Gastroesophageal sphincter (tissue), 3 donors: ENCODE results near the gene CLIC3.

Experiments used
- POLR2A ChIP-seq, 2 donors: fragments of 450-650 bp; IDR thresholded peaks; one replicate each; pipeline ENCODE4 v1.6.1; 2017; ENCODE audit warnings: antibody characterized with exemption in 2 of 2, mild to moderate bottlenecking in 2 of 2, moderate library complexity in 1 of 2
- POLR2AphosphoS5 ChIP-seq: sonication (generic); formaldehyde crosslinking; IDR thresholded peaks from one replicate; pipeline ENCODE4 v1.6.1; 2017; ENCODE audit warnings: antibody characterized with exemption
- TF ChIP-seq, protein P1 (sequence below), 4 experiments: fragments of 200-600 bp in 2 of 4; fragments of 450-650 bp in 2 of 4; sonication (generic) in 1 of 4; IDR thresholded peaks; one replicate each; pipeline ENCODE4 v1.5.1; 2017 to 2019; ENCODE audit warnings: antibody characterized with exemption in 4 of 4, mild to moderate bottlenecking in 2 of 4, moderate library complexity in 2 of 4

DNA sequence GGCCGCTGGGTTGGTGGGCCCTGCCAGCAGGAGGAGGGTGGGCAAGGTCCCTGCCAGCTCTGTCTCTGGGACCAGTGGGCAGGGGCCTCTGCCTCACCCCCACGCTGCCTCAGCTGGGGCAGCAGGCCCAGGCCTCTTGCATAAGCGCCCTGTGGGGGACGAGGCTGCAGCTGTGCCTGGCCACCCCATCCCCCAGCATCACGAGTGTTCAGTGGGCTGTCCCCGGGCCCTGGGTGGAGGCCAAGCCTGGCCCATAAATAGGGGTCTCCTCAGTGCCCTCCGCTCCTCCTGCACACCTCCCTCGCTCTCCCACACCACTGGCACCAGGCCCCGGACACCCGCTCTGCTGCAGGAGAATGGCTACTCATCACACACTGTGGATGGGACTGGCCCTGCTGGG lies 19.1 kb downstream of the CLIC3 start, which contains the start of gene PTGDS:
- TF ChIP-seq POLR2A (IDR thresholded peaks at IDR 0.05) (no peak), POLR2AphosphoS5 (no peak)
- TF ChIP-seq, protein P1, sequence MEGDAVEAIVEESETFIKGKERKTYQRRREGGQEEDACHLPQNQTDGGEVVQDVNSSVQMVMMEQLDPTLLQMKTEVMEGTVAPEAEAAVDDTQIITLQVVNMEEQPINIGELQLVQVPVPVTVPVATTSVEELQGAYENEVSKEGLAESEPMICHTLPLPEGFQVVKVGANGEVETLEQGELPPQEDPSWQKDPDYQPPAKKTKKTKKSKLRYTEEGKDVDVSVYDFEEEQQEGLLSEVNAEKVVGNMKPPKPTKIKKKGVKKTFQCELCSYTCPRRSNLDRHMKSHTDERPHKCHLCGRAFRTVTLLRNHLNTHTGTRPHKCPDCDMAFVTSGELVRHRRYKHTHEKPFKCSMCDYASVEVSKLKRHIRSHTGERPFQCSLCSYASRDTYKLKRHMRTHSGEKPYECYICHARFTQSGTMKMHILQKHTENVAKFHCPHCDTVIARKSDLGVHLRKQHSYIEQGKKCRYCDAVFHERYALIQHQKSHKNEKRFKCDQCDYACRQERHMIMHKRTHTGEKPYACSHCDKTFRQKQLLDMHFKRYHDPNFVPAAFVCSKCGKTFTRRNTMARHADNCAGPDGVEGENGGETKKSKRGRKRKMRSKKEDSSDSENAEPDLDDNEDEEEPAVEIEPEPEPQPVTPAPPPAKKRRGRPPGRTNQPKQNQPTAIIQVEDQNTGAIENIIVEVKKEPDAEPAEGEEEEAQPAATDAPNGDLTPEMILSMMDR (IDR thresholded peaks at IDR 0.05) = no peak
